Common myeloid progenitor, CD34-positive (primary cell): Measurements from ENCODE around the gene ANGPT4.

Experiments used
- CTCF ChIA-PET: fragments of 350-600 bp; sonication (Branson Sonifier 250); formaldehyde crosslinking; loops from one replicate; lab custom pipeline; 2021; ENCODE audit warnings: antibody characterized with exemption; lab: Charles Lee
- POLR2A ChIA-PET: fragments of 350-600 bp; sonication (Branson Sonifier 250); formaldehyde crosslinking; loops from one replicate; lab custom pipeline; 2021; ENCODE audit warnings: antibody characterized with exemption; lab: Charles Lee
- DNase-seq, 3 donors: peaks; one replicate each; pipeline versions ENCODE4 v3.0.0 to v3.0.0-alpha.2; 2013
- H3K27ac ChIP-seq, 2 experiments: 1 replicate in 1 of 2; 2 replicates in 1 of 2; pipeline ENCODE4 v1.7.0; 2013; ENCODE audit warnings: inconsistent platforms in 2 of 2, low read length in 2 of 2, mild to moderate bottlenecking in 2 of 2, low read depth in 1 of 2, moderate library complexity in 1 of 2; ENCODE audit not compliant: severe bottlenecking in 2 of 2, insufficient read depth in 1 of 2, poor library complexity in 1 of 2
- H3K27me3 ChIP-seq, 5 experiments: replicated peaks in 2 of 5; 1 replicate in 3 of 5; 2 replicates in 2 of 5; pipeline versions ENCODE4 v1.6.1 to v1.7.0; 2013; ENCODE audit warnings: low read length in 4 of 5, mild to moderate bottlenecking in 2 of 5, moderate library complexity in 2 of 5, inconsistent platforms in 1 of 5; ENCODE audit not compliant: insufficient read depth in 5 of 5, control insufficient read depth in 4 of 5
- H3K36me3 ChIP-seq, 4 experiments: 1 replicate in 2 of 4; 2 replicates in 2 of 4; pipeline versions ENCODE4 v1.6.1 to v1.7.0; 2013; ENCODE audit warnings: low read length in 3 of 4, control low read depth in 1 of 4, mild to moderate bottlenecking in 1 of 4; ENCODE audit not compliant: control insufficient read depth in 4 of 4, insufficient read depth in 4 of 4
- H3K4me1 ChIP-seq, 4 experiments: 1 replicate in 3 of 4; 2 replicates in 1 of 4; pipeline versions ENCODE4 v1.6.1 to v1.7.1; 2013; ENCODE audit warnings: low read length in 3 of 4, mild to moderate bottlenecking in 3 of 4, control low read depth in 1 of 4, inconsistent platforms in 1 of 4, moderate library complexity in 1 of 4; ENCODE audit not compliant: control insufficient read depth in 4 of 4, insufficient read depth in 4 of 4; ENCODE audit errors: control extremely low read depth in 1 of 4
- H3K4me3 ChIP-seq, 7 experiments: 1 replicate in 4 of 7; 2 replicates in 3 of 7; pipeline versions ENCODE4 v1.5.1 to v1.7.0; 2013; ENCODE audit warnings: mild to moderate bottlenecking in 7 of 7, low read length in 6 of 7, moderate library complexity in 6 of 7, inconsistent platforms in 2 of 7, low read depth in 2 of 7, control low read depth in 1 of 7; ENCODE audit not compliant: insufficient read depth in 4 of 7, control insufficient read depth in 1 of 7; ENCODE audit errors: extremely low read depth in 1 of 7
- H3K9me3 ChIP-seq, 5 experiments: 1 replicate in 4 of 5; 2 replicates in 1 of 5; pipeline versions ENCODE4 v1.6.1 to v1.7.1; 2013; ENCODE audit warnings: low read length in 4 of 5, mild to moderate bottlenecking in 2 of 5, inconsistent platforms in 1 of 5, low read depth in 1 of 5, moderate library complexity in 1 of 5; ENCODE audit not compliant: control insufficient read depth in 4 of 5, insufficient read depth in 2 of 5; ENCODE audit errors: control extremely low read depth in 1 of 5
- WGBS: methylation state at CpG from one replicate; pipeline ENCODE4 v1.1.5; 2013; ENCODE audit not compliant: insufficient coverage; 5-methylcytosine and 5-hydroxymethylcytosine counted together

The ANGPT4 gene

GRCh38 chr20:910132-910869, 5.8 kb downstream of the ANGPT4 start:
- CTCF ChIA-PET, result interaction anchor here (1.7 kb wide), 1 partner anchor 47 kb away, joined by 5 read pairs; no protein-coding TSS in a partner anchor
- no peak overlapping the region for H3K27ac ChIP-seq
- no peak overlapping the region for H3K4me3 ChIP-seq
- H3K4me1 ChIP-seq, result peaks cover 0 to 23% (median 14%) of the 10 kb centered on the region in 4 experiments
- POLR2A ChIA-PET, result no interaction called here
- DNase-seq, result no peak
- peaks cover 0 to 3% (median 0%) of the 10 kb centered on the region in 5 experiments for H3K27me3 ChIP-seq
- no peaks in the 10 kb centered on the region for H3K9me3 ChIP-seq
- no peaks in the 10 kb centered on the region for H3K36me3 ChIP-seq
- 85% methylated on average over 8 of the region's 9 CpGs for WGBS

GRCh38 chr20:909641-910040, 6.5 kb downstream of the ANGPT4 start:
- Histone ChIP-seq H3K4me3 (no peak overlapping the region), H3K9me3 (no peaks in the 10 kb centered on the region), H3K4me1 (peaks cover 0 to 26% (median 16%) of the 10 kb centered on the region in 4 experiments), H3K27me3 (peaks cover 0 to 3% (median 0%) of the 10 kb centered on the region in 5 experiments), H3K27ac (no peak overlapping the region), H3K36me3 (no peaks in the 10 kb centered on the region)
- POLR2A ChIA-PET, result no interaction called here
- no peak for DNase-seq
- 94% methylated on average over 3 of the region's 3 CpGs for WGBS
- CTCF ChIA-PET, result no interaction called here

GRCh38 chr20:906703-907270, 9.3 kb downstream of the ANGPT4 start:
- Histone ChIP-seq H3K4me3 (no peak overlapping the region), H3K9me3 (no peaks in the 10 kb centered on the region), H3K36me3 (no peaks in the 10 kb centered on the region), H3K4me1 (peaks cover 0 to 30% (median 13%) of the 10 kb centered on the region in 4 experiments), H3K27ac (no peak overlapping the region), H3K27me3 (no peaks in the 10 kb centered on the region)
- POLR2A ChIA-PET, result no interaction called here
- CTCF ChIA-PET, result no interaction called here
- DNase-seq, result no peak
- WGBS, result 95% methylated on average over 3 of the region's 4 CpGs

GRCh38 chr20:906001-906520, 10.1 kb downstream of the ANGPT4 start:
- no peaks in the 10 kb centered on the region for H3K9me3 ChIP-seq
- CTCF ChIA-PET, result interaction anchor here (0.7 to 1.4 kb wide), 5 partner anchors 9 to 50 kb away, joined by 3 read pairs; no protein-coding TSS in a partner anchor

GRCh38 chr20:905396-905961, 10.7 kb downstream of the ANGPT4 start:
- DNase-seq, result peak; percentile 20 to 71 (median 69)
- H3K9me3 ChIP-seq, result no peaks in the 10 kb centered on the region
- no peaks in the 10 kb centered on the region for H3K27me3 ChIP-seq
- WGBS, result 28% methylated on average over 4 of the region's 4 CpGs
- CTCF ChIA-PET, result interaction anchor here (0.7 to 1.8 kb wide), 6 partner anchors 9 to 51 kb away, joined by 3 to 7 read pairs (median 3); no protein-coding TSS in a partner anchor
- H3K36me3 ChIP-seq, result no peaks in the 10 kb centered on the region
- POLR2A ChIA-PET, result no interaction called here
- H3K4me1 ChIP-seq, result peaks cover 0 to 30% (median 13%) of the 10 kb centered on the region in 4 experiments
- H3K27ac ChIP-seq, result no peak overlapping the region
- no peak overlapping the region for H3K4me3 ChIP-seq

More at GRCh38 chr20:906001-906520, 10.1 kb downstream of the ANGPT4 start:
- peaks cover 0 to 30% (median 13%) of the 10 kb centered on the region in 4 experiments for H3K4me1 ChIP-seq
- POLR2A ChIA-PET, result no interaction called here
- H3K27ac ChIP-seq, result no peak overlapping the region
- 88% methylated on average over 5 of the region's 6 CpGs for WGBS
- no peaks in the 10 kb centered on the region for H3K36me3 ChIP-seq
- no peak overlapping the region for H3K4me3 ChIP-seq
- DNase-seq, result no peak
- no peaks in the 10 kb centered on the region for H3K27me3 ChIP-seq

- WGBS, result 89% methylated on average over 1 of the region's 2 CpGs
- Histone ChIP-seq H3K9me3 (no peaks in the 10 kb centered on the region), H3K4me3 (no peak overlapping the region), H3K27ac (no peak overlapping the region), H3K36me3 (no peaks in the 10 kb centered on the region), H3K4me1 (peaks cover 0 to 30% (median 13%) of the 10 kb centered on the region in 4 experiments), H3K27me3 (no peaks in the 10 kb centered on the region)
- CTCF ChIA-PET, result interaction anchor here (1.8 kb wide), 1 partner anchor 53 kb away, joined by 7 read pairs; no protein-coding TSS in a partner anchor
- DNase-seq, result no peak
- POLR2A ChIA-PET, result no interaction called here
These were observed 12.0 kb downstream of the ANGPT4 start for GRCh38 chr20:904039-904545.
